ENCODE measurements around the gene DUSP14.

GRCh38 chr17:37543637-37544052 lies 54.0 kb downstream of the DUSP14 start:
- TF ChIP-seq CTCF (IDR thresholded peaks at IDR 0.05 in 8 of 11, conservative IDR thresholded peaks at IDR 0.05 in 3 of 11) (no peak), POLR2A (IDR thresholded peaks at IDR 0.05) (no peak), POLR2AphosphoS5 (IDR thresholded peaks at IDR 0.05) (no peak)

Data from spleen (tissue), 7 donors.